SK-N-SH (cell line): ENCODE data around the gene NPW.

ENCODE experiments used
- CTCF ChIP-seq: fragments of 200-600 bp; sonication (generic); IDR thresholded peaks from 2 replicates; pipeline ENCODE4 v1.6.1; 2017; ENCODE audit warnings: antibody characterized with exemption, mild to moderate bottlenecking, moderate library complexity
- EZH2phosphoT487 ChIP-seq: fragments of 200-600 bp; sonication (generic); IDR thresholded peaks from 2 replicates; pipeline ENCODE4 v1.6.1; 2017; ENCODE audit warnings: low read depth, mixed run types, mild to moderate bottlenecking, antibody characterized with exemption, moderate library complexity, borderline replicate concordance
- JUND ChIP-seq: IDR thresholded peaks from 2 replicates; pipeline ENCODE4 v1.4.0; 2012
- PBX3 ChIP-seq: IDR thresholded peaks from 2 replicates; pipeline ENCODE4; 2012
- REST ChIP-seq: IDR thresholded peaks from 2 replicates; pipeline ENCODE4 v1.6.1; 2012; ENCODE audit warnings: mild to moderate bottlenecking, low read depth, low read length, moderate library complexity
- TAF1 ChIP-seq: IDR thresholded peaks from 2 replicates; pipeline ENCODE4 v1.6.1; 2012; ENCODE audit warnings: low read depth, mild to moderate bottlenecking, low read length, moderate library complexity, borderline replicate concordance
- TCF12 ChIP-seq: IDR thresholded peaks from 2 replicates; pipeline ENCODE4 v1.4.0; 2012
- TEAD4 ChIP-seq: IDR thresholded peaks from 2 replicates; pipeline ENCODE4 v1.4.0; 2012; ENCODE audit warnings: mild to moderate bottlenecking, borderline replicate concordance; ENCODE audit not compliant: insufficient read depth
- USF1 ChIP-seq: IDR thresholded peaks from 2 replicates; pipeline ENCODE4 v1.4.0; 2012; ENCODE audit warnings: low read depth, borderline replicate concordance

GRCh38 chr16:2029350-2029749 lies 9.8 kb downstream of the NPW start:
- TF ChIP-seq EZH2phosphoT487: no peak
- no peak for TF ChIP-seq CTCF
- no peak for TF ChIP-seq REST
- TF ChIP-seq PBX3: no peak
- TF ChIP-seq JUND: no peak
- TF ChIP-seq USF1: no peak
- TF ChIP-seq TEAD4: no peak
- no peak for TF ChIP-seq TCF12
- no peak for TF ChIP-seq TAF1
